GM10266 (cell line): Measurements from ENCODE around the gene RO60.

Experiments
- DNase-seq: peaks from one replicate; pipeline ENCODE4 v3.0.0; 2012; ENCODE audit errors: extremely low spot score
- TF ChIP-seq, protein P1 (sequence below): IDR thresholded peaks from 2 replicates; pipeline ENCODE4 v1.5.1; 2012; ENCODE audit warnings: mild to moderate bottlenecking, low read depth; ENCODE audit not compliant: control insufficient read depth, insufficient read depth; ENCODE audit errors: missing control alignments

Gene RO60

DNA sequence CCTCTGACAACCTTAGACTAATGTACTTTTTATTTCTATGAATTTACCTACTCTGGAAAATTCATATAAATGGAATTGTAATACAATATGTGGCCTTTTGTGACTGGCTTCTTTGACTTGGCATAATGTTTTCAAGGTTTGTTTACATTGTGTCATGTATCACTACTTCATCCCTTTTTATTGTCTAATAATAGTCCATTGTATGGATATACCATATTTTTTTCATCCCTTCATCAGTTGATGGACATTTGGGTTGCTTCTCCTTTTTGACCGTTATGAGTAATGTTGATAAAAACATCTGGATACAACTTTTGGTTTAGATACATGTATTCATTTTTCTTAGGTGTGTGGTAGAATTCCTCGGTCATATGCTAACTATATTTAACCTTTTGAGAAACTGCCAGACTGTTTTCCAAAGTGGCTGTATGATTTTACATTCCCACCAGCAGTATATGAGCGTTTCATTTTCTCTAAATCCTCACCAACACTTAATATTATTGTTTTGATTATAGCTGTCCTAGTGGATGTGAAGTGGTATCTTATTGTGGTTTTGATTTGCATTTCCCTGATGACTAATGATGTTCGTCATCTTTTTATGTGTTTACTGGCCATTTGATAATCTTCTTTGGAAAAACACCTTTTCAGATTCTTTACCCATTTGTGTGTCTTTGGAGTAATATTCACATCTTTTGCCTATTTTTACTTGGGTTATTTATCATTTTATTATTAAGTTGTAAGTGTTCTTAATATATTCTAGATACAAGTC lies 3.5 kb downstream of the RO60 start:
- DNase-seq: no peak
- TF ChIP-seq, protein P1, sequence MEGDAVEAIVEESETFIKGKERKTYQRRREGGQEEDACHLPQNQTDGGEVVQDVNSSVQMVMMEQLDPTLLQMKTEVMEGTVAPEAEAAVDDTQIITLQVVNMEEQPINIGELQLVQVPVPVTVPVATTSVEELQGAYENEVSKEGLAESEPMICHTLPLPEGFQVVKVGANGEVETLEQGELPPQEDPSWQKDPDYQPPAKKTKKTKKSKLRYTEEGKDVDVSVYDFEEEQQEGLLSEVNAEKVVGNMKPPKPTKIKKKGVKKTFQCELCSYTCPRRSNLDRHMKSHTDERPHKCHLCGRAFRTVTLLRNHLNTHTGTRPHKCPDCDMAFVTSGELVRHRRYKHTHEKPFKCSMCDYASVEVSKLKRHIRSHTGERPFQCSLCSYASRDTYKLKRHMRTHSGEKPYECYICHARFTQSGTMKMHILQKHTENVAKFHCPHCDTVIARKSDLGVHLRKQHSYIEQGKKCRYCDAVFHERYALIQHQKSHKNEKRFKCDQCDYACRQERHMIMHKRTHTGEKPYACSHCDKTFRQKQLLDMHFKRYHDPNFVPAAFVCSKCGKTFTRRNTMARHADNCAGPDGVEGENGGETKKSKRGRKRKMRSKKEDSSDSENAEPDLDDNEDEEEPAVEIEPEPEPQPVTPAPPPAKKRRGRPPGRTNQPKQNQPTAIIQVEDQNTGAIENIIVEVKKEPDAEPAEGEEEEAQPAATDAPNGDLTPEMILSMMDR: no peak

DNA sequence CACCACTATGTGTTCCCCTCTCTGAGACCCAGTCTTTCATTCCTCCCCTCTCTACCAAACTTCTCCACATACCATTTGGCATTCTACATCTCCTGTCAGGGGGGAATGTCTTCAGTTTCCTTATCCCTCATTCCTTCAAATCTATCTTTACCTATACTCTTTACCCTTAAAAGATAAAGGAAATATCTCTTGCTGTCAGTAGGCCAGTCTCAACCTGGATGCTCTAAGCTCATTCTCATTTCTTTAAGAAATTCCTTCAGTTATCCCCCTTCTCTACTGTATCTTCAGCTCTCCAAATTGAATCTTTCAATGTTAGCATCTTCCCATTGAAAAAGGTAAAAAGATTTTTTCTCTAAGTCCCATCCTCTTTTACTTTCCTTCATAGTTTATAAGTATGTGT lies 6.5 kb downstream of the RO60 start:
- no peak for DNase-seq
- TF ChIP-seq, protein P1: no peak

DNA sequence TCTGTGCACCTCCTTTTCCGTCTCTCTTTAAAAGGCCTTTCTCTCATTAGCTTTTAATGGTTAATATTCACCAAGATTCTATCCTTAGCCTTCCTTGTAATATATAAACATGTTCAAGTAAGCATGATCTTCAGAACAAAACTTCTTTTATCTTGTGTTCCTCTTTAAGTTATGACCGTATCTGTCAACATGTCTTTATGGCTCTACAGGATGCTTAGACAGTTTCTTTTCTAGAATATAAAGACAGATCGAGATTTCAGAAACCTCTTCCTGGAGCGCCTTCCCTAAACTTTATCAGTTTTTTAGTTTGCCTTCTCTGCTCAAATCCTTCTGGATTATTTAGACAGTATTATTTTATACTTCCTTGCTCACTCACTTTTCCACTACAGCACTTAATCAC lies 7.2 kb downstream of the RO60 start:
- TF ChIP-seq, protein P1: no peak
- no peak for DNase-seq

DNA sequence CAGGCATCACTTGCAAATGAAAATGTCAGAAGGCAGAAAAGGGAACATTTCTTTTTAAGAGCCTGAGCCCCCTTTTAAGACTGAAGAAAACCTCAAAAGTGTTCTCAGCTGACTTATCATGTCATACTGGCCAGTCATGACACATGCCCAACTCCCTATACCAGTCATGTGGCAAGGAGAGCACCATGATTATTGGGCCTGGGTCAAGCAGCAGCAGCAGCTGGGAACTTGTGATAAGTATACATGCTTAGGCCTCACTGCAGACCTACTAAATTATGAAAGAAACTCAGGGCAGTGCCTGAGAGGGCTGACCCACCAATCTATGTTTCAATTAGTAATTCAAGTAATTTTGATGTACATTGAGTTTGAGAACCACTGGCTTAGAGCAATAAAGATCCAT lies 8.6 kb downstream of the RO60 start:
- no peak for DNase-seq
- TF ChIP-seq, protein P1: no peak

DNA sequence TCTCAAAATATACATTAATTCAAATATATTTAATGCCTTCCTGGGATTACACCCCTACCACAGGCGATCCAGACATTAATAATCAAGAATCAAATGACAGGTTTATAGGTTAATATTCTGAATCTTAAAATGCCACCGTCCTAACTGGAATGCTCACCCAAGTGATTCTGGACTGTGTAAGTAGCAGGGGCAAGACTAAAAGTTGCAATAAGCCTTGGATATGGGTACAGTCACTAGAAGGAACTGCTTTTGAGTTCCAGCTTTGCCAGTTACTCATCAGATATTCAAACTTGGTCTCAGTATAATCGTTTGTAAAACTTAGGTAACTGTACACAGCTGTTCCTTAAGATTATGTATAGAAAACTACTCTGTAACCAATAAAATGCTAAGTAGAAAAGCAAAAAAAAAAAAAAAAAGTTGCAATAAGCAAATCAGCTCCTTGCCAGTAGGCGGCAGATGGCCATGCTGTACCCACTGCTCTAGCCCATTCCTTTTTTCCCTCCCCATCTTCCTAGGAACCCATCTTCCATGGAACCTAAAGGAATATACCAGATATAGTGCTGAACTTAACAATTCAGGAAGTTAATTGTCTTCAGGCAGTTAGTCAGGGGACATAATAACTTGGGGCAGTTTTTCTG lies 10.5 kb downstream of the RO60 start:
- TF ChIP-seq, protein P1: peak; percentile 41
- DNase-seq: no peak

DNA sequence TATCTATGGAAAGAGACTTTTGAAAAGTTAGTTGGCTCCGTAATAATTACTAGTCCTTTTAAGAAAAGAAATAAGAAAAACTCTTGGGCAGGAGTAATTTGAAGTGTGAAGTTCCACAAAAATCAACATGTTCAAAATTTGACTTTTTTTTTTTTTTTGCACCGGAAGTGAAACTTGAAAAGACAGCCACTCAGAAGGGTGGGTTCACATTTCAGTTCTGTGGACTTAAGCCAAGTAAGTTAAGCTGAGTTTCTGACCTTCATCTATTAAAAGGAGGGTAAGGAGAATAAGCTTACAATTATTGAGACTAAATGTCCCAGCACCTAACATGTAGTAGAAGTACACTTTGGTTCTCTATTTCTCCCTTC lies 11.0 kb downstream of the RO60 start:
- DNase-seq: no peak
- TF ChIP-seq, protein P1: no peak

DNA sequence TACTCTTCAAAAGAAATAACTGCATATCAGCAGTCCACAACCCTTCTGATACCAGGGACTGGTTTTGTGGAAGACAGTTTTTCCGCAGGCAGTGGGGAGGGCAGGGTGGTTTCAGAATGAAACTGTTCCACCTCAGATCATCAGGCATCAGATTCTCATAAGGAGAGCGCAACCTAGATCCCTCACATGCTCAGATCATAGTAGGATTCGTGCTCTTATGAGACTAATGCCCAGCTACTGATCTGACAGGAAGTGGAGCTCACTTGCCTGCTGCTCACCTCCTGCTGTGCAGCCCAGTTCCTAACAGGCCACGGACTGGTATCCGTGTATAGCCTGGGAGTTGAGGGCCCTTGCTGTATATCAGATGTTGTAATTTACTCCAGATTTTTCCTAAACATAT lies 11.5 kb downstream of the RO60 start:
- TF ChIP-seq, protein P1: no peak

More for the DNA sequence above, 11.5 kb downstream of the RO60 start:
- no peak for DNase-seq
